ENCODE data around the gene YPEL2.

The YPEL2 gene

DNA sequence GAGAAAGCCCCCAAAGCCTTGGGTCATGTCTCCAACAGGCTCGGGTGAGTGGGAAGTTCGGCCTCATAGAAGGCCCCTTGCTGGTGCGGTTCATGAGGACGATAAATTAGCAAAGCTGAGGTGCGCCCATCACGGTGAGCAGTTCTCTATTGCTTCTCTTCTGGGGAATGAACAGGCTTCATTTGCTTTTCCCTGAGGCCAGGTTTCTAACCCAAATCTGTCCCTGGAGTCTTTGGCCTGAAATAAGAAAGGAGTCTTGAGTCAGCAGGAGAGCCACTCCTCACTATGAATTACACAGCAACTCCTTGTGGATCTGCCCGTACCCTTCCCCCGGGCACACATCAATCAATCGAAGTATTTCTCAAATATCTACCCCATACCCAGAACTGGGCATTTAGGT, 94.6 kb downstream of the YPEL2 start:
- TF ChIP-seq, protein P1, sequence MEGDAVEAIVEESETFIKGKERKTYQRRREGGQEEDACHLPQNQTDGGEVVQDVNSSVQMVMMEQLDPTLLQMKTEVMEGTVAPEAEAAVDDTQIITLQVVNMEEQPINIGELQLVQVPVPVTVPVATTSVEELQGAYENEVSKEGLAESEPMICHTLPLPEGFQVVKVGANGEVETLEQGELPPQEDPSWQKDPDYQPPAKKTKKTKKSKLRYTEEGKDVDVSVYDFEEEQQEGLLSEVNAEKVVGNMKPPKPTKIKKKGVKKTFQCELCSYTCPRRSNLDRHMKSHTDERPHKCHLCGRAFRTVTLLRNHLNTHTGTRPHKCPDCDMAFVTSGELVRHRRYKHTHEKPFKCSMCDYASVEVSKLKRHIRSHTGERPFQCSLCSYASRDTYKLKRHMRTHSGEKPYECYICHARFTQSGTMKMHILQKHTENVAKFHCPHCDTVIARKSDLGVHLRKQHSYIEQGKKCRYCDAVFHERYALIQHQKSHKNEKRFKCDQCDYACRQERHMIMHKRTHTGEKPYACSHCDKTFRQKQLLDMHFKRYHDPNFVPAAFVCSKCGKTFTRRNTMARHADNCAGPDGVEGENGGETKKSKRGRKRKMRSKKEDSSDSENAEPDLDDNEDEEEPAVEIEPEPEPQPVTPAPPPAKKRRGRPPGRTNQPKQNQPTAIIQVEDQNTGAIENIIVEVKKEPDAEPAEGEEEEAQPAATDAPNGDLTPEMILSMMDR (conservative IDR thresholded peaks at IDR 0.05; ENCODE audit: low read length), result no peak
- DNase-seq (ENCODE audit: low read depth), result no peak
- no peak overlapping the region for H3K4me3 ChIP-seq (ENCODE audit: low read length)

DNA sequence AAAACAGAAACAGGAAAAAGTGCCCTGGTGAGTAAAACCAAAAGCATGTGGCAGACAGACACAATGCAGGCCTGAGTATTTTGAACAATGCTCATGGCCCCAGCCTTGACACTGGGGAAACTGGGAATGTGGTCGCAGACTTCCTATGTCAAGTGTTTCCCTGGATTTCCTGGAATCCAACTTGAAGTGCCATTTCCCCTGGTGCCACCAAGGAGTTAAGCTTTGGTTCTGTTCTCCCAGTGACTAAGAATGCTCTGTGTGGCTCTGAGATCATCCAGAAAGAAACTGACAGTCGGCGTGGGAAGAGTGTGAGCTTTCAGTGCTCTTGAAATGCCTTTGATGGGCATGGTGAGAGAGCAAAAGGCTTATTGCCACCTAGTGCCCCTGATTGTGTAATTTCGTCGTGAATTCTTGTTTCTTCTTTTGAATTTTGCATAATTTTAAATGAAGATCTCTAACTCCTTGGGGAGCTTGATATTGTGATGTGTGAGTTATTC, 96.0 kb downstream of the YPEL2 start:
- TF ChIP-seq, protein P1 (conservative IDR thresholded peaks at IDR 0.05; ENCODE audit: low read length), result no peak
- peak; percentile 90 for DNase-seq (ENCODE audit: low read depth)
- H3K4me3 ChIP-seq (ENCODE audit: low read length), result no peak overlapping the region

DNA sequence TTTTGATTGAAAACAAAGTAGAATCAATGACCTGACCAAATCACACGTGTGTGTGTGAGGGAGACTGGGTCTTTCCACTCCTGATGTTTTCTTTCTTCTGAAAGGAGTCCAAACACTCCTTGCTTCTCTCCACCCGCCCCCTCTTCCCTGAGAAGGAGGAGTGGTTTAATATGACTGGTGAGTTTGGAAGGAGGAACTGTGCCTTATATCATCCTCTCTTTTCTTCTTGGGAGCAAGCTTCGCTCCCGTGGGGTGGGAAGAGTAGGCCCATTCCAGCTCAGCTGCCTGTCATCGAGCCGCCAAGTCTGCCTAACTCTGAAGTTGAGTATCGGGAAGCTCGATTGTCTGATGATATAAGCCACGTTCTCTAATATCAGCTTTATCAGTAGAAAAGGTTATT, 96.5 kb downstream of the YPEL2 start:
- TF ChIP-seq, protein P1 (conservative IDR thresholded peaks at IDR 0.05; ENCODE audit: low read length), result no peak
- peak; percentile 70 for DNase-seq (ENCODE audit: low read depth)
- H3K4me3 ChIP-seq (ENCODE audit: low read length), result no peak overlapping the region

DNA sequence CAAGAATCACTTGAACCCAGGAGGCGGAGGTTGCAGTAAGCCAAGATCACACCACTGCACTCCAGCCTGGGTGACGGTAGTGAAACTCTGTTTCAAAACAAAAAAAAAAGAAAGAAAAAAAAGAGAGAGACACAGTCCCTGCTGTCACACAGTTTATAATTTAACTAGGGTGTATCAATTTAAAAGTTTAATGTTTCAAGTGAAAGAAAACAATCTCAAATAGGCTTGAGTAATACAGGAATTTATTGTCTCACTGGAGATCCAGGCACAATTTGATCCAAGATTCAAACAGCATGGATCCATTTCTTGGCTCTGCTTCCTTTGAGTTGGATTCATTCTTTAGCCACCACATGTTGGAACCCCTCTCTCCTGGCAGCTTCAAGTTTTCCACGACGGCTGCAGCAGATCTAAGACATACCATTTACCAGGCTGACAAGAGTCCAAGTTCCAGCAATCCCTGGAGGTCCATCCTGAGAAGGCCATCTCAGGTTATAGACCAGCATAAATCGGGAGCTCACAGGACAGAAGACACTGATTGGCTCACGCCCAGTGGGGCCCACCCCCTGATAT, 97.5 kb downstream of the YPEL2 start:
- peak; percentile 63 for DNase-seq (ENCODE audit: low read depth)
- TF ChIP-seq, protein P1 (conservative IDR thresholded peaks at IDR 0.05; ENCODE audit: low read length), result no peak
- H3K4me3 ChIP-seq (ENCODE audit: low read length), result no peak overlapping the region

DNA sequence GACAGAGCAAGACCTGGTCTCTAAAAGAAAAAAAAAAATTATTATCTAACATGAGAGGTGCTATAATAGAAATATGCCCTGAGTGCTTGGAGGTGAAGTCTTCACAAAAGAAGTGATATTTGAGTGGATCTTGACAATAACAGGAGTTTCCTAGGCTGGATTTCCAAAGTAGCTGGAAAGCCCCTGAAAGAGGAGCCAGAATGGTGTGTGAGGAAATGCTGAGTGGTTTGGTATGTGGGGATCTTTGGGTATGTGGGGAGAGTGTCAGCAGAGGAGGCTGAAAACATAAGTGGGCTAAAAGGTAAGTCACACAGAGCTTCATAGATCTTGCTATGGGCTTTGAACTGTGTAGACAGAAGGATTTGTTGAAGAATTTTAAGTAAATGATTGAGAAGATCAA, 100.1 kb downstream of the YPEL2 start:
- TF ChIP-seq, protein P1 (conservative IDR thresholded peaks at IDR 0.05; ENCODE audit: low read length), result no peak
- DNase-seq (ENCODE audit: low read depth), result no peak
- no peak overlapping the region for H3K4me3 ChIP-seq (ENCODE audit: low read length)

DNA sequence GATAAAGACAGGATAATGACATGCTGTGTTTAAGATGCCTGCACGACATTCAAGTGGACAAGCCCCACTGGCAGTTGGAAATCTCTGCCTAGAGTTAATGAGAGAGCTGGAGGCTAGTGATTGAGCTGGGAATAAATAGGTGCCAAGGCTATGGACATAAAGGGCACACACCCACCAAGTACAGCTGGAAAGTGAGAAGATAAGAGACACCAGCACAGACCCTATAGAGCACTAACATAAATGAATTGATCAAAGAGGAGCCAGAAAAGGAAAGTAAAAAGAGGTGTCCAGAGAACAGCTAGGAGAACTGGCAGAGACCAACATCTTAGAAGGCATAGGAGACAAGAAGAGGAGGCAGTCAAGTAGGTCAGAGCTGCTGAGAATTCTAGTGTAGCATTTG, 101.2 kb downstream of the YPEL2 start:
- no peak overlapping the region for H3K4me3 ChIP-seq (ENCODE audit: low read length)
- DNase-seq (ENCODE audit: low read depth), result no peak
- TF ChIP-seq, protein P1 (conservative IDR thresholded peaks at IDR 0.05; ENCODE audit: low read length), result no peak

DNA sequence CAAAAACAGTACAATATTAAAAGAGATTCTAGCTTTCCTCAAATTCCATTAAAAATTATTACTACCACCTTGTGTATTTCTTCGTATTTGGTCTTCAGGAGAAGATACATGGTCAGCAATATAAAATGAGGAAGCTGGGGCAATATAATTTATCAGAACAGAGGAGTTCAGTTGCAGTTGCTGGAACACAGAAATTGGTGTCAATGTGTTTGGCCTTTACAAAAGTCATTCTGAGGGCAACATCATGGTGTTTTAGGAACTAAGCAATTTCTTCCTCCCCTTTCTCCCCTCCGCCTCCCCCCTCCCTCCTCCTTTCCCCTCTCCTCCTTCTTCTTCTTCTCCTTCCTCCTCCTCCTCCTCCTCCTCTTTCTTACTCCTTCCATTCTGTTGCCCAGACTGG, 102.1 kb downstream of the YPEL2 start:
- H3K4me3 ChIP-seq (ENCODE audit: low read length), result no peak overlapping the region
- DNase-seq (ENCODE audit: low read depth), result no peak
- TF ChIP-seq, protein P1 (conservative IDR thresholded peaks at IDR 0.05; ENCODE audit: low read length), result no peak

Data from AG10803 (cell line).